GM21515 (cell line): Measurements from ENCODE around the gene ADCYAP1R1.

Source experiments
- ATAC-seq: cut with Tn5 transposase; IDR thresholded peaks from one replicate; pipeline ENCODE4 v1.9.1; 2021; ENCODE audit not compliant: unreplicated experiment

ADCYAP1R1 gene

GRCh38 chr7:31104361-31105255, 52.5 kb downstream of the ADCYAP1R1 start:
- no peak for ATAC-seq

- no peak for ATAC-seq
Measured at GRCh38 chr7:31105256-31105950, 53.3 kb downstream of the ADCYAP1R1 start.

GRCh38 chr7:31106303-31107105, 54.4 kb downstream of the ADCYAP1R1 start:
- no peak for ATAC-seq

GRCh38 chr7:31107106-31108090, 55.3 kb downstream of the ADCYAP1R1 start:
- no peak for ATAC-seq

DNA sequence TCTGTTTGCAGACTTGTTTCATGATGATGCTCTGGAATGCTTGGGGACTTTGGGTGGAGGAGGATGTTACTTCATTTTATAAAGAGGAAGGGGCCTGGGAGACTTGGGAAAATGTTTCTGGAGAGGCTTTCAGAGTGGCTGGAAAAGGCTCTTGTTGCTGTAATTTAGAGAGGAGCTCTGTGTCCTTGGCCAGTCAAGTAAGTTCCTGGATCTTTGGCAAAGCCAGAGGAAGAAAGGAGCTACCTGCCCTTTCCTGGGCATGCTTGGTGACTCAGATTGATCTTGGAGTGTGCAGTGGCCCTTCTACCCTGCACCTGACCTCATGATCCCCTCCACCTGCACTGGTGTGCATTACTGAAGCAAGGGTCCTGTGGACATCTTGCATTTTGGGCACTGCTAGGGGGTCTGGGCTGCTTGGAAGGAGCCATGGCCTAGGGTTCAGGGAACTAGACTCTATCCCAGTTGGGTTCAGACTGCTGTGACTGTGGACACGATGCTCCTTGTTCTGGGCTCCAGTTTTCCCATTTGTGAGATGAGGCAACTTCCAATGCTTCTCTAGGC, 56.1 kb downstream of the ADCYAP1R1 start:
- no peak for ATAC-seq

GRCh38 chr7:31109751-31110150, 57.6 kb downstream of the ADCYAP1R1 start:
- ATAC-seq, result no peak

DNA sequence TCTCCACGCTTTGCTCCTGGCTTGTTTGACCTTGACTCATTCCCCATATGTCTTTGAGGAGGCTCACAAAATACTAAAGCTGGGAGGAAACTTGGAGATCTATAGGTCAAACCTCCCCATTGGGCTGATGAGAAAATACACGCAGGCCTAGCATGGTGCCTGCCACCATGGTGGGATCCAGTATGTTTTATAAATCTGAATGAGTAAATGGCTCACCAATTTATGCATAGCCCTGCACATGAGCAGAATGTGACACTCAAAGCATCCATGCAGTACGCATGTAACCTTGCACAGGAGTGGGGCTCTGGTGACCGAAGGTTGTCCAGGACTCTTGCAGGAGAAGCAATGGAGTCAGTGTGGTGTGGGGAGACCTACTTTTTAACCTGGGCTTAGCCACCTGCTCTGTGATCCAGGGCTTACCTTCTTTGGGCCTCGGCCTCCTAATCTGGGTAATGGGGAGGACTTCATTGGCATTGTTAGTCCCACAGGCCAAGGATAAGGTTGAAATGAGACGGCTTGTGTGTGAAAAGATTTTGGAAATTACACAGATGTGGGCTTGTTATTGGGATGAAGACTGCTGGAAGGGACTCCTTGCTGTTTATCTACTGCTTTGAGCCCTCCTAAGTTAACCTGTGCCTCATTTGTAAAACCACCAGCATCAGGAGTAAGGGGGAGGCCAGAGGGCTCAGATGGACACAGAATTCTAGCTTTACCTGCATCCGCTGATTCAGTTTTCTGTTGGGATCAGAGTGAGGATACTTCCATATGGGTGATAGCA, 58.4 kb downstream of the ADCYAP1R1 start:
- ATAC-seq, result no peak

- ATAC-seq, result no peak
Measured at GRCh38 chr7:31111109-31111451, 59.0 kb downstream of the ADCYAP1R1 start.

- no peak for ATAC-seq
Measured at GRCh38 chr7:31113660-31114059, 61.6 kb downstream of the ADCYAP1R1 start.

DNA sequence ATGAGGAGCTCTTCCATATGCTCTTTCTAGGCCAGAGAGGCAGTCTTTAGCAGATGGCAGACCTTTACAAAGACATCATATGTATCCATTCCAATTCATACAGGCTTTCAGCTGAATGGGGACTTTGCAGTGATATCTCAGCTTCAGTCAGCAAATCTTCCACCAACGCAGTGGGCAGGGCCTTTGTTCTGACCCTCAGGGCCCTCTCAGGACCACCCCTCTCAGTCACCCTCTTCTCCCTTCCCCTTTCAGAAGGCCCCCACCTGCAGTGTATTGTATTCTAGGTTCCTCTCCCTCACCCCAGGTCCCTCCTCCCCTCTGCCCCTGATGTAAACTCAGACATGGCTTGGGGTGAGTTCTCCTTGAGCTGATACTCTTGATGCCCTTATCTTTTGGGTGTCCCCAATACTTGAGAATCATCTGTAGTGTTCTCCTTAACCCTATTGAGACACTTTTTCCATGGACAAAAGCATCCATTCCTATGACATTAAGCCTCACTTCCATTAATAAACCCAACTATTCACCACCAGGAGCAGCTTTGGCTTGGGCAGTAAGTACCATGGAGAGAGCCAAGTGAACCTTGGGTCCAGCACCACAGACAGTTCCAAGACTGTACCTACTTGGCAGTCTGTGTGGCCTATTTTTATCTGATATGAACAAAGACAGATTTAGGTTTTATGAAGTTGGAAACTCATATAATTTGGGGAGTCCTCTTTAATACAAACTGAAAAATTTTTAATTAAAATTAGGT, 62.7 kb downstream of the ADCYAP1R1 start:
- no peak for ATAC-seq

GRCh38 chr7:31116615-31117014, 64.5 kb downstream of the ADCYAP1R1 start:
- no peak for ATAC-seq

- ATAC-seq, result no peak
Measured at GRCh38 chr7:31119249-31119648, 67.1 kb downstream of the ADCYAP1R1 start.

- ATAC-seq, result no peak
Measured at GRCh38 chr7:31120800-31121513, 68.8 kb downstream of the ADCYAP1R1 start.

DNA sequence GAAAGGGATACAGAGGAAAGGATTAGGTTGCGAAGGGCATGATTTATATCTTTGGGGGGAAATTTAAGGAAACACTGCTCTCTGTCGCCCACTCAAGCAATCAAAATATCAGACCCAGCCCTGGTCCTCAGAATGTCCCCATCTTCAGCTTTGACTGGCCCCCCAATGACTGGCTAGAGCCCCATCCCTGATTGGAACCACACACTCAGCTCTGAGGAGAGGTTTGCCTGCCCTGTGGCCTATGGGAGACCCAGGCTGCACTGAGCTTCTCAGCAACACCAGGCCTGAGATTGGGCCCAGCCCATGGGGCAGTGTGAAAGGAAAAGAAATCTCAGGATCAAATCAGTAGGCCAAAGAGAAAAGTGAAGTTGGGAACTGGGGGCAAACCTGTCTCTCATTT, 69.5 kb downstream of the ADCYAP1R1 start:
- ATAC-seq, result no peak

GRCh38 chr7:31122649-31123058, 70.5 kb downstream of the ADCYAP1R1 start:
- ATAC-seq, result no peak

DNA sequence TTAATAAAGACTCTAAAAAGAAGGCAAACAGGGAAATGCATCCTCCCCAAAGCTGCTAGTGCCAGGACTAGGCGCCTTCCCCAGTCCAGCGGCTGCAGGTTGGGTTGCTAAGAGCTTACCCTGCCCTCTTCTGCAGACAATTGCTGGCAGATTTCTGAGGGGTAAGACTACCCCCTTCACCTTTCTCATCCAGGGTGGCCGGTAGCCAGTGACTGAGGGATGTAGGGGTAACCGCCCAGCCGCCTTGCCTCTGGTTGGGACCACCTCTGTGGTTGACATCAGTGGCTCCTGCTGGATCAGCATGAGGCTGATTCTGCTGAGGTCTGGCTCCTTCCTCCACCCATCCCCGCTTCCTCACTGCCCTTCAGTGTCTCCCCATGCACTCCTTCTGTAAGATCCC, 71.2 kb downstream of the ADCYAP1R1 start:
- ATAC-seq, result no peak

DNA sequence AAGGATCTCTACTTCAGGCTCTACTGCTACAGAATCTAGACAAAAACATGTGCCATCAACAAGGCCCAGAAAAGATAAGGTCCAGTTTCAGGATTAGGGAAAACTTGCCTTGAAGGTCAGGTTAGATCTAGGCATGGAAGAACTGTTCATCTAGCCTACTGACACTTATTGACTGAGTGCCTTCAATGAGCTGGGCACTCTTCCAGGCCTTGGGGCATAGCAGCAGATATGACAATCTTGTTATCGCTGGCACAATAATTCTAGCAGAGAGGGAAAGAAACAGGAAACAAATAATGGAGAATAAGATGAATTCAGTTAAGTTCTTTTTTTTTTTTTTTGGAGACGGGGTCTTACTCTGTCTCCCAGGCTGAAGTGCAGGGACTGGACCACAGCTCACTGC, 71.6 kb downstream of the ADCYAP1R1 start:
- ATAC-seq, result no peak

DNA sequence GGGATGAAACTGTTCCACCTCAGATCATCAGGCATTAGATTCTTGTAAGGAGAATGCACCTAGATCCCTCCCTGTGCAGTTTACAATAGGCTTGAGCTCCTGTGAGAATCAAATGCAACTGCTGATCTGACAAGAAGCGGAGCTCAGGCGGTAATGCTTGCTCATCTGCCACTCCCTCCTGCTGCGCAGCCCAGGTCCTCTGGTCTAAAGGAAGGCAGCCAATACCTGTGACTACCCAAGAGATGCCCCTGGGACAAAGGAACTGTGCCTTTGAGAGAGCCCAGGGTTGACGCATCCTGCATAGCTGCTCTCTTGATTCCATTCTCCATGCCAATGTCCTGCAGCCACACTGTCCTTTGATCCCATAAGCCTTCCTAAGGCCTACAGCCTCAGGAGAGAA, 73.1 kb downstream of the ADCYAP1R1 start:
- ATAC-seq, result no peak
